SK-N-SH (cell line): ENCODE data around the gene PDE4D.

ENCODE experiments used
- CTCF ChIP-seq: fragments of 200-600 bp; sonication (generic); IDR thresholded peaks from 2 replicates; pipeline ENCODE4 v1.6.1; 2017; ENCODE audit warnings: antibody characterized with exemption, mild to moderate bottlenecking, moderate library complexity
- GABPA ChIP-seq: IDR thresholded peaks from 2 replicates; pipeline ENCODE4 v1.4.0; 2012; ENCODE audit warnings: low read depth, mild to moderate bottlenecking
- NRF1 ChIP-seq: IDR thresholded peaks from 2 replicates; pipeline ENCODE4 v1.6.1; 2012; ENCODE audit warnings: low read depth, mild to moderate bottlenecking, low read length
- RAD21 ChIP-seq: IDR thresholded peaks from 2 replicates; pipeline ENCODE4 v1.6.1; 2012; ENCODE audit warnings: mild to moderate bottlenecking, low read length
- SMC3 ChIP-seq: IDR thresholded peaks from 2 replicates; pipeline ENCODE4 v1.6.1; 2012; ENCODE audit warnings: low read depth, low read length, improper control_type of control experiment
- TAF1 ChIP-seq: IDR thresholded peaks from 2 replicates; pipeline ENCODE4 v1.6.1; 2012; ENCODE audit warnings: low read depth, mild to moderate bottlenecking, low read length, moderate library complexity, borderline replicate concordance
- USF2 ChIP-seq: fragments of 150-350 bp; IDR thresholded peaks from 2 replicates; pipeline ENCODE4 v1.6.1; 2017; ENCODE audit warnings: antibody characterized with exemption, low read length, low read depth, borderline replicate concordance

DNA sequence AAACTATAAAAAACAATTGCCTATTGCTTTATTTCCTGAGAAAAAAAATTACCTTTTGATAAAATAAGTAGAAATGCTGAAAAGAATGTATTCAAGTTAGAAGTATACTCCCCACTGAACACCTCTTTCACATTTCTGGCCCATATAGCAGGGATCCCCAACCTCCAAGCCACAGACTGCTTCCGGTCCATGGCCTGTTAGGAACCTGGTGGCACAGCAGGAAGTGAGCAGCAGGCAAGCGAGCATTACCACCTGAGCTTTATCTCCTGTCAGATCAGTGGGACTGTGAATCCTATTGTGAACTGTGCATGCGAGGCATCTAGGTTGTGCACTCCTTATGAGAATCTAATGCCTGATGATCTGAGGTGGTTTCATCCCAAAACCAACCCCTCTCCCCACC, 746.8 kb downstream of the PDE4D start:
- TF ChIP-seq GABPA, result no peak
- TF ChIP-seq TAF1, result no peak
- TF ChIP-seq USF2, result no peak
- no peak for TF ChIP-seq CTCF
- no peak for TF ChIP-seq RAD21
- TF ChIP-seq SMC3, result no peak
- TF ChIP-seq NRF1, result no peak
